SIG-M5 (cell line): Measurements from ENCODE around the gene ATP1A3.
"Not testable (repeated sequence)": the region's sequence is repeated elsewhere in the genome, so short reads cannot be mapped to it uniquely, and the experiment has no call there.

Source experiments
- DNase-seq: peaks from one replicate; lab custom pipeline; 2025; lab: John Stamatoyannopoulos, UW

ATP1A3 gene

DNA sequence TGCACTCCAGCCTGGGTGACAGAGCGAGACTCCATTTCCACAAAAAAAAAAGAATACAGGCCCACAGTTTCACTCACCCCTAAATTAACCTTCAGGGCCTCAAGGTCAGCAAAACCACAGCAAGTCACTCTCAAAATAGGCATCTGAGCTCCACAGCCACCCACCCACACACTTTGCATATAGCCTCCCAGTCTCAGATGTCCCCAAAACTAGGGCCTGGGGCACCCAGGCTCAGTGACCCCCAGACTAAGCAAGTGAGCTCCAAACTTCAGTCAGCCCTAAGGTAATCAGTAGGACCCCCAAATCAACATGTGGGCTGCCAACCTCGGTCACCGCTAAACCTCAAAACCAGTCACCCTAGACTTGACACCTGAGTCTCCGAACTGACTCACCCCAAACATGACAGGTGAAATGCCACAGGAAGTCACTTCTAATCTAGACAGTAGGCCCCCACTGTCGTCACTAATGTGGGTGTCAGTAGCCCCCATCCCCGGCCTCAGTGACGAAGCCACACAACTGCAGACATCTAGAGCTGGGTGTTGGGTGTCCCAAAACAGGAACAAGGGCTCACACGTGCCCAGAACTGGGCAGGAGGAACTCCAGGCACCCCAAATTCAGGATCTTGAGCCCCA lies 48.8 kb downstream of the ATP1A3 start:
- DNase-seq = no peak

DNA sequence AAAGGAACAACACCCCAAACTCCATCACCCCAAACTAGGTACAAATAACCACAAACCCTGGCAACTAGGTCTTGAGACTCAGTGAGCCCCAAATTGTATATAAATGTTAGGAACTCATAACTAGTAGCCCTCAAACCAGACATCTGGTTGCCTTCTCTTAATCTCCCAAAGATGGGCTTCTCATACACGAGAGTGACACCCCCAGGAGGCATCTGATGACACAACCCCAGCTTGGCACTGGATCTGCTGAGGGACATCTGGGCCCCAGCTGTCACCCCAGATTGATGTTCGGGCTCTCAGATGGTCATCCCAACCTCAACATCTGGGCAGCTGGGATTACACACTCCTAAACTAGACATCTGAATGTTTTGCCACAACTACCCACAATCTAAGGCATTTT lies 49.7 kb downstream of the ATP1A3 start:
- no peak for DNase-seq

DNA sequence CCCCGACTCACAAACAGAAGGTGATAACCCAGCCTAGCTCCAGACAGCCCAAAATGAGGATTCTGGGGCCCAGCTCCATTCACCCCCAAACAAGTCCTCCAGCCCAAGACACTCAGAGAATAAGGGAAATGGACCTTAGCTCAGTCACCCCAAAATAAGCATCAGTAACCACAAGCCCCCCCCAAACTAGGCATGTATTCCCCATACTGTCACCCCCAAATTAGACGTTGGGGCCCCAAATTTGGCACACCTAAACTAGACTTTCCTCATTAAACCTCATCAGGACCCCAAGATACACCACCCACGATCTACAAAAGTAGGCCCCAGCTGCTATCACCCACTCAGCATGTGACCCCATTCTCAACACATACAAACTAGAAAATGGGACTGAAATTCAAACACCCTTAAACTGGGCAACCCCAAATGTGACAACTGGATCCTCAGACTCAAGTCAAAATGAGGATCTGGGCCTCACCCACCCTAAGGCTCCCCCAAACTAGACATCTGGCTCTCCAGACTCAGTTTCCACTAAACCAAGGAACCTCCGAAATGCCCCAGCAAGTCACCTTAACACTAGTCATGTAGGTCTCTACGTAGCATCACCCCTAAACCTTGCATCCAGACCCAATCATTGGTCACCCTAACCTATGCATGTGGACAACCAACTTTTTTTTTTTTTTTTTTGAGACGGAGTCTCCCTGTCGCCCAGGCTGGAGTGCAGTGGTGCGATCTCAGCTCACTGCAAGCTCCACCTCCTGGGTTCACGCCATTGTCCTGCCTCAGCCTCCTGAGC lies 52.4 kb downstream of the ATP1A3 start:
- no peak for DNase-seq

DNA sequence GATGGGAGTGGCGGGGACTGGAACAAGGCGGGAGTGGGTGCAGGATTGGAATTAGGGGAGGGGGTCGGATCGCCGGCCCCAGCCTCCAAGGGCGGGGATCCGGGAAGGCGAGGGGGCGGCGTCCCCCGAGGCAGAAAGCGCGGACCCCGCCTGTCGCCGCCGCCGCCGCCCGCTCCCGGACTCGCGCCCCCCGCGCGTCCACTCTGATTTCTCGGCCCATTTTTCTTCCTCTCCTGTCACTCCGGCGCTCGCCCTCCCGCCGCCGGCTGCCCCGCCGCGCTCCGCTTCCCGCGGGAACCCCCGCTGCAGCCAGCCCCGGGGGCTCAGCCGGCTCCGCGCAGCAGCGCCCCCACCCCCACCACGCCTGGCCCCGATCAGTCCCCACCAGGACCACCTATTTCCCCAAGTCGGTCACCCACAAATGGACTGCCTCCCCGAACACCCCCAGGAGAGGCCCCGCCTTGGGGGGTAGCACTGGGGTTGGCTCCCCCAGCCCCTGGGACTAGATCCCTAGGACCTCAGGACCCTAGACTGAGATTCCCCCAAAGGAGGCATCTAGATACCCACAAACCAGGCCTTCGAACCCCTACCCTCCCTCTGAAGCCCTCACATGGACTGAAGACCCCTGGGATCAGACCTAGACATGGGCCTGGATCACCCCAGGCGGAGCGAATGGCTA lies 53.2 kb downstream of the ATP1A3 start:
- DNase-seq = no peak

DNA sequence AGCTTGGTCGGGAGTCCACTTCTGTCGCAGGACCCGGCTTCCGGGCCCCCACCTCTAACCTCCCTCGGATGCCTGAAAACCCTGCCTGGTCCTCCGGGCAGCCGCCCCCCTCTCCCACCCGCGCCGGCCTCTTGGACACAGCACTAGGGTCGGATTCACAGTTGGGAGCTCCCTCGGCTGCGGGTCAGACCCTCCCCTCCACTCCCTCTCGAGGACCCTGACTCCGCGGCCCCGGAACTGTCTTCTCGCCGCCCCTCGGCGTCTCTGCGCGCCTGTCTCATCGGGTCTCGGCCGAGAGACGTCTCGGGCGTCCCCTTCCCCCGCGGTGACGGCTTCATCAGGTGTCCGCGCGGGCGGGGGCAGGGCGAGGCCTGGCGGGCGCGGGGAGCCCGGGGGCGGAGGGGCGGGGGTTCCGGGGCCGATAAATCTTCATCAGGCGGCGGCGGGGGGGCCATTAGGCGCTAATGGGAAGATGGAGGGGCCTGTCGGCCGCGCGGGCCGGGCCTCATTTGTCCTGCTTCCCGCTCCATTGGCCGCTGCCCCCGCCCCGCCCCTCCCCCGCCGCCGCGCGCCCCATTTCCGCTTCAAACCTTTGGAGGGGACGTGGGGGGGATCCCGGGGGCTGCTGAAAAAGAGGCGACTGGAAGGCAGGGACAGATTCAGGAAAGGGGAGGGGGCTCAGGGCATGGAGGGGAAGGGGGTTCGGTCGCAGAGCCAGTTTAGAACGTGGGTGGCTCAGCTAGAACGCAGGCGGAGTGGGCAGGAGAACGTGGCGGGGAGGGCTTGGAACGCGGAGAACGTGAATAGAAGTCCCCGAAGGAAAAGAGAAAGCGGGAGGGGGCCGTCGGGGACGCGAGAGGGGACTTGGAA lies 53.9 kb downstream of the ATP1A3 start:
- no peak for DNase-seq

DNA sequence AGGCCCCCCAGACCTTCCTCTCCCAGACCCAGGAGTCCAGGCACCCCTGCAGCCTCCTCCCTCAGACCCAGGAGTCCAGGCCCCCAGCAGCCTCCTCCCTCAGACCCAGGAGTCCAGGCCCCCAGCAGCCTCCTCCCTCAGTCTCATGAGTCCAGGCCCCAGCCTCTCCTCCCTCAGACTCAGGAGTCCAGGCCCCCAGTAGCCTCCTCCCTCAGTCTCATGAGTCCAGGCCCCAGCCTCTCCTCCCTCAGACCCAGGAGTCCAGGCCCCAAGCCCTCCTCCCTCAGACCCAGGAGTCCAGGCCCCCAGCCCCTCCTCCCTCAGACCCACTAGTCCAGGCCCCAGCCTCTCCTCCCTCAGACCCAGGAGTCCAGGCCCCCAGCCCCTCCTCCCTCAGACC lies 54.8 kb downstream of the ATP1A3 start:
- DNase-seq = not testable (repeated sequence)

DNA sequence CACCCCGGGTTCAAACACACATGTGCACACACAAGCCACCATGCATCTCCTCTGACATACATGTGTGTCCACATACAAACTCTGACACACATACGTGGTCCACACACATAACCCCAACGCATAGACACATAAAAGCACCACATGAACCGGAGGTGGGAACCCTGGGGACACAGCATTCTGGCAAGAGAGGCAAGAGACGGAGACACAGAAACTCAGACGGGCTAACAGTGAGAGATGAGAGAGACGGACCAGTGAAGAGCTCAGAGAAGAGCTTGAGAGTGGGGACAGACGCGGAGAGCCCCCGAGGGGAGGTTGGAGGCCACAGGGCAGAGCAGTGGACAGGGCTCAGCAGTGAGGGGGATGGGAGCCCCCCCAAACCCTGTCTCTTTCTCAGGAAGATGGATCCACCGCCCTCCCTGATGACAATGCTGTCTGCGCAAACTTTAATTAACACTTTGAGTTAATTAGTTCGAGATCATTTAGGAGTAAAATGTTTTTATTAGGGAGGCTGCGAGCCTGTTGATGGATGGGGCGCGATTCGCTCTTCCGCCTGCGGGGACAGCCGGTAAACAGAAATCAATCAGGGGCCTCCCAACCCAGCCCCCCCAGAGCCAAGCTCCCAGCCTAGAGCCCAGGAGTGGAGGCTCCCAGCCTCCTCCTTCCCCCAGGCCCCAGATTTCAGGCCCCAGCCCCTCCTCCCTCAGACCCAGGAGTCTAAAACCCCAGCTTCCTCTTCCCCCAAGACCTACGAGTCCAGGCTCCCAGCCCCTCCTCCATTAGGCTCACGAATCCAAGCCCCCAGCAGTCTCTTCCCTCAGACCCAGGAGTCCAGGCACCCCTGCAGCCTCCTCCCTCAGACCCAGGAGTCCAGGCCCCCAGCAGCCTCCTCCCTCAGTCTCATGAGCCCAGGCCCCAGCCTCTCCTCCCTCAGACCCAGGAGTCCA lies 56.2 kb downstream of the ATP1A3 start:
- no peak for DNase-seq

DNA sequence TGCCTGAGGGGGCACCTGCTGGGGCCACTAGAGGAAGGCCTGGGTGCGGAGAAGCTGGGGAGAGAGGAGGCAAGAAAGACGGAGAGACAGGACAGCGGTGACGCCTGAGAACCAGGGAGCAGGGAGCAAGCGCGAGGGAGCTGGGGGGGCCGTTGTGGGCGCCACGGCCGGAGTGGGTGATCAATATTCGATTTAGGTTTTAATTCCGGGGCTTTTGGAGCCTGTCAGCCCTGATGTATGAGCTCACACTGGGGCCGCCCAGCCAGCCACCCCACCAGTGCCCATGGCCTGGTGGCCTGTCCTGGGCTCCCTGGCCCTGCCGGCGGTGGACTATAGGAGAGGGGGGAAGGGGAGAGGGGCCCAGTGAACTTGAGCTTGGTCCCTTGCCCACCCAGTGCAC lies 57.1 kb downstream of the ATP1A3 start:
- no peak for DNase-seq

DNA sequence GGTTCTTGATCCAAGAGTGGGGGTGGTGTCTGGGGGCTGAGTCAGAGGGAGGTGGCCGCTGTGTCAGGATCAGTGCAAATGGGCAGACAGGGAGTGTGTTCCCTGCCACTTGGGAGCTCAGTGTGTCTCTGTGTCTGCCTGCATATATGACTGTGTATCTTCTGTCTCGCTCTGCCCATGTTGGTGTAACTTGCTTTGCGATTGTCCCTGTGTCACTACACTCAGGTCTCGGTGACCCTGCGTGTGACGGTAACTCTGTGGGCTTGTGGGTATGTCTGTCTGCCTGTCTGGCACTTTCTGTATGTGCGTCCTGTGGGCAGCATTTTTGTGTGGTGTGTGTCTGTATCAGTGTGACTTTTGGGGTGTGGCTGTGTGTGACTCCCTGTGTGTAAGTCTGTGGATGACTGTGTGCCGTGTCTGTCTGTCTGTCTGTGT lies 57.6 kb downstream of the ATP1A3 start:
- DNase-seq = no peak

DNA sequence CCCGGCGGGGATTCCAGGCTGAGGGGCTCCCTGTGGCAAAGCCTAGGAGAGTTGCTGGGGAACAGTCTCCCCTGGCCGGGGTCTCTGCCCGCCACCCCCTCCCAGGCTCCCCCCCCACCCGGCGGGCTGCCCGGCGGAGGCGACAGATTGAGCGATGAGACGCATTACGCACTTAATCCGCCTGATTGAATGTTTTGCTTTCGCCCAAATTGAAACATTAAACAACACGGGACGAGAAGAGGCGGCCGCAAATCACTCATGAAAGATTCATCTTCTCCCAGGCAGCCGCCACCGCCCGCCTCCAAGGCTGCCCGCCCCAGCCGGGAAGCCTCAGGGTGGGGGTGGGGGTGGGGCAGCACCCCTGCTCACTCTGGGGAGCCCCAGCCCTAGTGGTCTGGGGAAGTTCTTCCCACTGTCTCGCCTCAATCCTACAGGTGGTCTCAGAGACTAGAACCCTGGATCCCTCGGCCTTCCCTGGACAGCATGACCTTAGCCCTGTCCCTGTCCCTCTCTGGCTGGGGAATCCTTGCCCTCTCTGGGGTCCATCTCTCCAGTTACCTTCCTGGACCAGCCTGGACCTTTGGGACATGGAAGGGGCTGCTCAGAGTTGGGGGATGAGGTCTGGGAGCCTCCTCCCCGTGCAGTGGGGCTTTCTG lies 58.1 kb downstream of the ATP1A3 start:
- DNase-seq = no peak

DNA sequence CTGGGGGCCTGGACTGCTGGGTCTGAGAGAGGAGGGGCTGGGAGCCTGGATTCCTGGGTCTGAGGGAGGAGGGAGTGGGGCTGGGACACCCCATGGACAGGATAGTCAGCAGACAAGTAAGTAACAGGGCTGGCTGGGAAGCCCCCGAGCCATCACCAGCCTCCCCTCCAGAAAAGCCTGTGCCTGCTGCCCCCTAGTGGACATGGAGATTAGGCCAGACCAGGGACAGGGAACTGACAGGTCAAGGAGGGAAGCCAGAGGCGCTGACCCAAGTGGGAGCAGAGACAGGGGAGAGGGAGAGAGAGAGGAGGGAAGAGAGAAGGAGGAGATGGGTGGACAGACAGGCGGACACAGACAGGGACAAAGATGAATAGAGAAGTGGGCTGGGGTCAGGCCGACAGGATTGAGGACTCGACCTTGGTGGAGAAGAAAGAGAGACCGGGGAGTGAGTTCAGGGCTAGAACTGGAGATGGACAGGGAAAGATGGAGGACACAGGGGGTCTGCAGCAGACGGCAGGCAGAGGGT lies 59.1 kb downstream of the ATP1A3 start:
- DNase-seq = no peak

DNA sequence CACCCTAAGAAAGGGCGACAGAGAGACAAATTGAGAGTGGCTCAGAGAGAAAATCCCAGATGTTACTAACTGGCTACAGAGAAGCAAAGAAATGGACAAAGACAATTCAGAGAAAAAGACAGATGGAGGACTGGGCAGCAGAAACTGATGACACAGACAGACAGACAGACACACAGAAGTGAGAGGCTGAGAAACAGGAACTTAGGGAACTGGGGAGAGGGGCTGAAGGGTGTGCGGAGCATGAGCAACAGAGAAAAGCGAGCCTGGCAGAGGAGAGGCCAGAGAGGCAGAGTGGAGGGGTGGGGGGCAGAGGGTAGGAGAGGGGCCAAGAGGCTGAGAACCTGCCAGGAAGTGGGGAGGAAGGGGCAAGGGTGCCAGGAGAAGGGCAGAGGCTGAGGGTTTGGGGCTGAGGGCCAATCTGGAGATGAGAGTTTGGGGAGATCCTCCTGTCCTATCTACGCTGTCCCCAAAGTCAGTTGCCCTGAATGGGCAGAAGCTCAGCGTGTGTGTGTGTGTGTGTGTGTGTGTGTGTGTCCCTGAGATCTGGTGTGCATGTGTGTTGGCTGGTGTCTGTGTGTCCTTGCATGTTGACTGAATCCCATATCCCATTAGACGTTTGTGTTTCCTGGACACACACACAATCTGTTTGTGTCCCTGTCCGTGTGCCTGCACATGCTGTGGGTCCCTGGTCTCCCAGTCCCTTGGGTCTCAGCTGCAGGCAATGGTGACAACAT lies 60.2 kb downstream of the ATP1A3 start:
- no peak for DNase-seq

DNA sequence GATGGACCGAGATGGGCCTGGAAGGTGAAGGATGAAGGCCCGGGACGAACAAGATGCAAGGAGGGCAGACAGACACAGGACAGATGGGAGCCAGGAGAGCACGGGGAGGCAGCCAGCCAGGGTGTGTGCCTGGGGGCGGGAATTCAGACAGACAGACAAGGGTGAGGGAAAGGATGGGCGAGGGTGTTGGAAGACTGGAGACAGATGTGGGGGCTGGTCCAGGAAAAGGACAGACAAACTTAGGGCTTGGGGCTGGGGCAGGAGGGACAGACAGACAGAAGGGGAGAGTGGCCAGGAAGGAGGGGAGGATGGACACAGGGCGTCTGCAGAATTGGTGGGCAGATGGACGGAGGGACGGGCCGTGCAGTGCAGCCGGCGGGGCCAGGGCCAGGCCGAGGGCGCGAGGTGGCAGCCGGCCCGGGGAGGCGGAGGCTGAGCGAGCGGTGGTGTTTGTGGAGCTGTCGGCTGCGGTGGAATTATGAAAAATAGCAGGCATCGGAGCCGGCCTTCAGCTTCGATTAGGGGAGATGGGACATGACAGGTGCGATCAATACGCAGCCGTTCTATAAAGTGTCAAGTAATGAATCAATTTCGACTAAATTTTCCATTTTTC lies 61.2 kb downstream of the ATP1A3 start:
- DNase-seq = no peak

DNA sequence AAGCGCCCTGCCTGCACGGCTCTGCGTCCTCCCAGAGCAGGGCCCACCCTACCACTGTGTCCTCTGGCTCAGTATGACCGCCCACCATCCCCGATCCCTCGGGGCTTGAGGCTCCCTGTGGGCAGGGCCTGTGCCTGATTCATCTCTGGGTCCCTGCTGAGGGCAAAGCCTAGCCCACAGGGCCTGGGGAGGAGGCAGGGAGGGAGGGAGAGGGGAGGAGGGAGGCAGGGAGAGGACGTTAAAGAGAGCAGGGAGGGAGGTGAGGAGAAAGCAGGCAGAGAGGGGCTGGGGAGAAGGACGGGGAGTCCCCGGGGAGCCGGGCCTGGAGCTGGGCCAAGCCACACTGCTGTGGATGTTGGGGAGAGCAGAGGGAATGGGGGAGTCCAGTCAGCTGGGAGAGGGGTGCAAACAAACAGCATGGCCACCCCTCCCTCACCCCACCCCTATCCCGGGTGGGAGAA lies 61.7 kb downstream of the ATP1A3 start:
- no peak for DNase-seq

DNA sequence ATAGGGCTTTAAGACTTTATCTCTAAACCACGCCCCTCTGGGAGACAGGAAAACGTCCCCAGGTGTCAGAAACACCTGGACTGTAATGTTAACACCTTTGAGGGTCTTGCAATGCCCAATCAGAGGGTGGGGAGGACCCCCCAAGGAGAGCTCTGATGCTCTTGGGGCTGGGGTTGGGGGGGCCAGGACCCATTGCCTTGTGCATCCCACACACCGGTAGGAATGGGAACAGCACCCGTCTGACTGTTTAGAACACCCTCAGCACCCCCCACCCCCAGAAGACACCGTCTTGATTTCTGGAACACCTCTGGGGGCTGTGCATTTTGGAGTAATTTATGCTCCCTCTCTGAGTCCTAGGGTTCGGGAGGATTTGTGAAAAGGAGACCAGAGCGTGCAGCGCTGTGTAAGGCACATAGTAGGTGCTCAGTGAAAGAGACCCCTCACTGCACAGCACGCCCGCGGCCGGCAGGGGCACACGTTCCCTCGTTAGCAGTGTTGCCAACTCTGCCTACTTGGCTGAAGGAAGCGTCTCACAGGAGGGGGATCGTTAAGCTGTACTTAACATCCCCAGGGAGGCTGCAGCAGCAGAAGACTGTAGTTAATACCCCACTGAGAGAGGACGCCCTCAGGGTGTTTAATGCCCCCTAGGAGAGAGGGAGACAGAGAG lies 63.0 kb downstream of the ATP1A3 start:
- no peak for DNase-seq

DNA sequence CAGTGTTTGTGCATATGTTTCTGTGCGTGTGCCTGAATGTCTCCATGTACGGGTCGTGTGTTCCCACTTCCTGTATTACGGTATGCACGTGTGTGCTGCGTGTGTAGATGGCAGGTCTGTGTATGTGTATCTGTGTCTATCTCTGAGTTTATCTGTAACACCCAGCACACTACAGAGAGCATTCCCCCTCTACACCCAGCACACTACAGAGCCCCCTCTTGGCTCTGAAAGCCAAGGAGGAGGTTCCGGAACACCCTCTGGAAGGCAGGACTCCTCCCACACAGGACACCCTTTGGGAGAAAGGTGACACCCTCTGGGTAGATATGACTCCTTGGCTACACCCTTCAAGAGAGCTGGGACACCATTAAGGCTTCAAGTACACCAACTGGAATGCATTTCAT lies 63.7 kb downstream of the ATP1A3 start:
- no peak for DNase-seq

DNA sequence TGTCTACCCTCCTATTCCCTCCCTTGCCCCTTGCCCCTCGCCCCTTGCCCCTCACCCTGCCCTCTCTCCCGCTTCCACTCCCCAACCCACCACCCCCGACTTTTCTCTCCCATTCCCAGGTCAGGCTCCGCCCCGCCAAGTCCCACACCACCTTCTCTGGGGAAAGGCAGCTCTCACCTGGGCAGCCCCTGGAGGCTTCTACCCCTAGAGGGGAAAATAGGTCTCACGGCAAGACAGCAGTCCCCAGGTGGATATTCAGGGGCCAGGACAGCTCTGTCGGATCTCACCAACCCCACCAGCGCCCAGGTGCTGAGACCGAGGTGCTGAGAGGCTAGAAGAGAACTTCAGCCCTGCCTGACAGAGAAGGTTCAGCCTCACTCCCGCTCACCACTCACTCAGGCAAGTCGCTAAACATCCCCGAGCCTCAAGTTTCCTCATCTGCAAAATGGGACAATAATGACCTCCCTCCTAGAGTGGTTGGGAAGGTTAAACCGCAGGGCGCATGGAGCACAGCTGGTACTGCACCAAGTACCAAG lies 64.4 kb downstream of the ATP1A3 start:
- DNase-seq = no peak
